ENCODE measurements around the gene IQCK.

DNA sequence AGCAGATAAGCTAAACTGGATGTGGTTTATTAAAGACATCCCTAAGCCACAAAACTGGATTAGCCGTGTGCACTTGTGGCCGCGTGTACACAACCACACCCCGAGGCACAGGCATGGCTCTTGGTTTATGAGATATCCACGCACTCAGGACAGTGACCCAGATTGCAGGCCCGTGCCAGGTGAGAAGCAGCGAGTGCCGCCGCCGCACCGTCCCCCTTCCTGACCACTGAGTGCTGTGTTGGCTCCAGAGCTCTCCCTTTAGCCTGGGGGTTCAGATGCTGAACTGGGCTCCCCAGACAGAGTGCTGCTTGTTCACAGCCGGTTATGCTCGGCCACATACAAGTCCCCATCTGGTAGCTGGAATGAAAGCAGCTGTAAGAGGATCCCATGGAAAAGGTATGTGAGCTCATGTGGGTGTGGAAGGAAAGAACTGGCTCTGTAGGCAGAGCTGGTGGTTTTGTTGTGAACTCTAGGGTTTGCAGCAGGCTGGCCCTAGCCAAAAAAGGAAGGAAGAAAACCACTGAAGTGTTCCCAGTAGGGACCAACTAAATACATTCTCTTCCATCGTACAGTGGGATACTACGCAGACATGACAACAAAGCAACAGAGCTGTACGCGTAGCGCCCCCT, 29.6 kb upstream of the IQCK start:
- no peak for TF ChIP-seq CTCF (tag by site-specific recombination; IDR thresholded peaks at IDR 0.05)
- TF ChIP-seq ZBTB49 (tag by site-specific recombination; IDR thresholded peaks at IDR 0.05; ENCODE audit: low read depth), result no peak
- TF ChIP-seq TCF7L2 (IDR thresholded peaks at IDR 0.05; ENCODE audit: borderline replicate concordance, low read depth, low read length), result no peak
- no peak for TF ChIP-seq SETDB1 (IDR thresholded peaks at IDR 0.05; ENCODE audit: insufficient read length, low read length)
- no peak for TF ChIP-seq ZNF513 (tag by site-specific recombination; IDR thresholded peaks at IDR 0.05)
- no peak for TF ChIP-seq ZNF560 (tag by site-specific recombination; IDR thresholded peaks at IDR 0.05; ENCODE audit: borderline replicate concordance)

Data from HEK293 (cell line).